K562 (cell line): ENCODE results near the gene CPA4. TPM values are rescaled to one million over a fixed set of nuclear protein-coding genes. Genes with fewer than 3 reads are reported as not detected.

Experiments used
- ATF3 ChIP-seq, 2 experiments: fragments of 450-650 bp in 1 of 2; sonication (generic) in 1 of 2; formaldehyde crosslinking in 1 of 2; IDR thresholded peaks in 1 of 2; conservative IDR thresholded peaks in 1 of 2; 2 replicates each; pipeline versions ENCODE4 v1.6.1 to v1.8.1; 2016 to 2023; ENCODE audit warnings: mild to moderate bottlenecking in 2 of 2, moderate library complexity in 2 of 2, inconsistent platforms in 1 of 2, missing genetic modification reagents in 1 of 2
- DLX4 ChIP-seq: fragments of 250-450 bp; sonication (Bioruptor Pico); IDR thresholded peaks from 2 replicates; pipeline ENCODE4 v1.6.1; 2021; ENCODE audit warnings: mild to moderate bottlenecking
- GTF3C2 ChIP-seq: IDR thresholded peaks from 3 replicates; pipeline ENCODE4 v1.6.1; 2011; ENCODE audit warnings: borderline replicate concordance, mild to moderate bottlenecking, moderate library complexity; ENCODE audit not compliant: insufficient read length; ENCODE audit errors: extremely low read depth
- HSF4 ChIP-seq: fragments of 250-450 bp; sonication (Bioruptor Pico); IDR thresholded peaks from 2 replicates; pipeline ENCODE4 v2.1.2; 2022; ENCODE audit warnings: mild to moderate bottlenecking, moderate library complexity, borderline replicate concordance
- KDM1A ChIP-seq, 2 experiments: fragments of 450-650 bp; IDR thresholded peaks; 2 replicates each; pipeline ENCODE4 v1.6.1; 2016; ENCODE audit warnings: mild to moderate bottlenecking in 2 of 2
- LARP7 ChIP-seq: fragments of 450-650 bp; IDR thresholded peaks from 2 replicates; pipeline ENCODE4 v1.6.1; 2016
- RB1 ChIP-seq: fragments of 450-650 bp; IDR thresholded peaks from 2 replicates; pipeline ENCODE4 v1.6.1; 2017; ENCODE audit warnings: low read depth, mild to moderate bottlenecking
- SNAPC5 ChIP-seq: fragments of 250-450 bp; sonication (Bioruptor Pico); IDR thresholded peaks from 2 replicates; pipeline ENCODE4 v1.8.0; 2021; ENCODE audit warnings: moderate library complexity, mild to moderate bottlenecking, inconsistent platforms
- SRSF9 ChIP-seq: fragments of 200-400 bp; formaldehyde crosslinking; IDR thresholded peaks from 2 replicates; pipeline ENCODE4 v1.6.1; 2017; ENCODE audit warnings: low read depth, low read length, borderline replicate concordance
- TCF7L2 ChIP-seq: fragments of 150-350 bp; IDR thresholded peaks from 2 replicates; pipeline ENCODE4 v1.6.1; 2016; ENCODE audit warnings: low read depth, mild to moderate bottlenecking, low read length, moderate library complexity
- ZNF407 ChIP-seq: fragments of 450-650 bp; IDR thresholded peaks from 2 replicates; pipeline ENCODE4 v1.6.1; 2016; ENCODE audit warnings: low read depth
- ZNF445 ChIP-seq: fragments of 250-450 bp; sonication (Bioruptor Pico); IDR thresholded peaks from 2 replicates; pipeline ENCODE4 v1.4.0; 2020; ENCODE audit warnings: low read depth, mild to moderate bottlenecking, moderate library complexity
- ZNF511 ChIP-seq: sonication (generic); formaldehyde crosslinking; IDR thresholded peaks from 2 replicates; pipeline ENCODE4 v1.8.0; 2022; ENCODE audit warnings: mild to moderate bottlenecking, missing genetic modification reagents
- polyA plus RNA-seq, 8 experiments: library from polyadenylated mRNA; depleted of rRNA in 4 of 8; stranded (reverse) in 5 of 8; unstranded in 3 of 8; fragments of >200 nt; fragmentation: Nextera tagmentation in 2 of 8; fragmentation: Illumina TruSeq in 1 of 8; extraction: Ambion mirVana in 2 of 8; extraction: Trizol in 1 of 8; gene quantifications; 2 replicates each; pipeline versions ENCODE4 v1.2.1 to v1.2.3, GENCODE V29; 2011 to 2014; ENCODE audit warnings: inconsistent platforms in 1 of 8, missing spikeins in 1 of 8
- total RNA-seq, 7 experiments: library from RNA; depleted of rRNA in 6 of 7; stranded (reverse); fragments of >200 nt in 6 of 7; fragmentation: Illumina TruSeq in 2 of 7; extraction: Trizol in 2 of 7; gene quantifications; 2 replicates each; pipeline versions ENCODE4 v1.2.1 to v1.2.3, GENCODE V29; 2011 to 2021; ENCODE audit warnings: low replicate concordance in 1 of 7

The CPA4 gene
- total and polyA plus RNA-seq, 9 of the 15 experiments (the other 6 are each of a cell fraction or from before 2014, with no cell fraction given) = not detected

GRCh38 chr7:130342701-130343380 is 49.9 kb downstream of the CPA4 start (continued):
- TF ChIP-seq ZNF407 (0 out of 2 replicates have a peak, but pooled peaks have one; percentile 11), SRSF9 (no peak), LARP7 (0 out of 2 replicates have a peak, but pooled peaks have one; percentile 37), ZNF445 (CRISPR knock-in tag) (no peak), RB1 (no peak), DLX4 (CRISPR knock-in tag) (no peak), ZNF511 (CRISPR knock-in tag) (no peak), GTF3C2 (no peak), ATF3 (IDR thresholded peaks at IDR 0.05) (no peak), ATF3 (CRISPR knock-in tag; conservative IDR thresholded peaks at IDR 0.05) (no peak), HSF4 (CRISPR knock-in tag) (no peak), SNAPC5 (no peak), TCF7L2 (no peak), KDM1A (IDR thresholded peaks at IDR 0.05) (no peak)
